Tibial nerve (tissue), 4 donors: ENCODE data around the gene HSPA4L.

Experiments used
- CTCF ChIP-seq, 5 experiments: fragments of 200-600 bp in 3 of 5; fragments of 450-650 bp in 2 of 5; sonication (generic) in 3 of 5; IDR thresholded peaks; one replicate each; pipeline ENCODE4 v1.5.1; 2016 to 2019; ENCODE audit warnings: antibody characterized with exemption in 5 of 5, mild to moderate bottlenecking in 3 of 5, moderate library complexity in 2 of 5
- EP300 ChIP-seq, 2 donors: sonication (generic); formaldehyde crosslinking; IDR thresholded peaks; one replicate each; pipeline ENCODE4 v1.6.1; 2017; ENCODE audit warnings: antibody characterized with exemption in 2 of 2, mild to moderate bottlenecking in 1 of 2
- POLR2A ChIP-seq, 2 donors: fragments of 450-650 bp; IDR thresholded peaks; one replicate each; pipeline ENCODE4 v1.6.1; 2017; ENCODE audit warnings: antibody characterized with exemption in 2 of 2, mild to moderate bottlenecking in 2 of 2, moderate library complexity in 2 of 2

GRCh38 chr4:127780598-127780997 lies 1.5 kb upstream of the HSPA4L start:
- TF ChIP-seq CTCF (IDR thresholded peaks at IDR 0.05) (no peak), POLR2A (IDR thresholded peaks at IDR 0.05) (no peak), EP300 (IDR thresholded peaks at IDR 0.05) (no peak)
